ENCODE measurements around the gene TUSC1.

Gene TUSC1

GRCh38 chr9:25678147-25678666, at the start of gene TUSC1:
TSS of gene TUSC1 (minus strand) at chr9:25678444. CDS start at chr9:25678312, 132 bp downstream.
- TF ChIP-seq CTCF (IDR thresholded peaks at IDR 0.05; ENCODE audit: borderline replicate concordance, insufficient read depth, low read depth, low read length) = no peak

GRCh38 chr9:25726871-25727410, 48.7 kb upstream of the TUSC1 start:
- TF ChIP-seq CTCF (IDR thresholded peaks at IDR 0.05; ENCODE audit: borderline replicate concordance, insufficient read depth, low read depth, low read length) = no peak
- H3K4me3 ChIP-seq (ENCODE audit: low read depth, low read length) = no peak overlapping the region

More at GRCh38 chr9:25678147-25678666, at the start of gene TUSC1:
- peak within 1 kb of the TSS; percentile 29 for H3K4me3 ChIP-seq (ENCODE audit: low read depth, low read length)

GRCh38 chr9:25724424-25724823, 46.2 kb upstream of the TUSC1 start:
- no peak for TF ChIP-seq CTCF (IDR thresholded peaks at IDR 0.05; ENCODE audit: borderline replicate concordance, insufficient read depth, low read depth, low read length)
- no peak overlapping the region for H3K4me3 ChIP-seq (ENCODE audit: low read depth, low read length)

GRCh38 chr9:25716220-25716872, 38.1 kb upstream of the TUSC1 start:
- no peak overlapping the region for H3K4me3 ChIP-seq (ENCODE audit: low read depth, low read length)
- peak; percentile 25; the same call in 1 of the 2 replicates for TF ChIP-seq CTCF (IDR thresholded peaks at IDR 0.05; ENCODE audit: borderline replicate concordance, insufficient read depth, low read depth, low read length)

GRCh38 chr9:25709941-25710340, 31.7 kb upstream of the TUSC1 start:
- no peak overlapping the region for H3K4me3 ChIP-seq (ENCODE audit: low read depth, low read length)
- TF ChIP-seq CTCF (IDR thresholded peaks at IDR 0.05; ENCODE audit: borderline replicate concordance, insufficient read depth, low read depth, low read length) = no peak

GRCh38 chr9:25704800-25705199, 26.6 kb upstream of the TUSC1 start:
- no peak for TF ChIP-seq CTCF (IDR thresholded peaks at IDR 0.05; ENCODE audit: borderline replicate concordance, insufficient read depth, low read depth, low read length)
- H3K4me3 ChIP-seq (ENCODE audit: low read depth, low read length) = no peak overlapping the region
